GM19238 (cell line): ENCODE measurements around the gene PPFIBP1.
"Not testable (repeated sequence)": the region's sequence is repeated elsewhere in the genome, so short reads cannot be mapped to it uniquely, and the experiment has no call there.

Source experiments
- DNase-seq: peaks from one replicate; pipeline ENCODE4 v3.0.0; 2011; ENCODE audit warnings: low spot score; ENCODE audit not compliant: insufficient read length

Gene PPFIBP1

DNA sequence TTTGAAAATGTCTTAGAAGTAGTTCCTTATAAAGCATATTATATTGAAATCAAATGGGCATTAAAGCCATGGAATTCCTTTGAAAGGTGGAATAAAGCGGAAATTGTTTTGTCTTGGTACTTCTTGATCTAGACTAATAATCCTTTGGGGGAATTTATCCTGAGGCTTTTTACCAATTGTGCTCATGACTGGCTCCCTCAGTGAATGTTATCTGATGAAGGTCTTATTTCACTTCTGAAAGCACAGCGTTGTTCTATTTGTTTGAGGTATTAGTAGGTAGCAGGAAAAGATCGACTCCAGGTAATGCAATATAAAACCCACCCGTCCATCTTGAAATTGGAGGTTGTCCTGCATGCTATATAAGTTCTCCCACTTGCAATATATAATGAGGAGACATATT, 64.8 kb downstream of the PPFIBP1 start:
- no peak for DNase-seq

DNA sequence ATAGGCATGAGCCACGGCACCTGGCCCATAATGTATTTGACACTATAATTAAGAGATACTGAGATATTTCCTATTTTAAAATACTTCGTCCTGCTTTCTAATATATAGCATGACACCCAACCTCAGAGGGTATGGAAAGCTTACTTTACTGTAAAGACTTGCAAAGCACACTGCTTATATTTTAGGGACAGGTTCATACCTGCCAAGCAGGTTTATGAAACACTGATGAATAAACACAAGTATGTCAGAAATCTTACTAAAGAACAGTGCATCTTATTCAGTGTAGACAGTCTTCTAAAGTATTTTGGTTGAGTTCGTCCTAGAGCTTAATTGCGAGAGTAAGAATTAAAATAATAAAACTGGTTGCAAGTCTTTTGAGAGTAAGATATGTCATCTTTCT, 65.4 kb downstream of the PPFIBP1 start:
- no peak for DNase-seq

DNA sequence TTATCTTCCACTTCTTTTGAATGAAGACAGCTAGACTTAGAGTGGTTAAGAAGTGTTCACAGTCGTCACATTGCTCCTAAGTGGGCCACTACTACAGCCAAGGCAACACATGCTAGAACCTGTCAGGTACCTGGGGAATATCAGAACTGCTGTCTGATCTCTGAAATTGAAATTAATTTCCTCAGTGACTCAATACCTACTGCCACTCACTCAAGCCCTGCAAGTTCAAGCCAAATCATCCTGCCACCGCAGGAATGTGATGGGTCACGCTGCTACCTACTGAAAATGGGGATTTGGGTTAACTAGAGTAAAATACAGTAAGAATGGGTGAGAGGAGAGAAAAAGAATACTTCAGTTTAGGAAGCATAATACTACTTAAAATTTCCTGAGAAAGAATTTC, 67.7 kb downstream of the PPFIBP1 start:
- DNase-seq, result not testable (repeated sequence)

DNA sequence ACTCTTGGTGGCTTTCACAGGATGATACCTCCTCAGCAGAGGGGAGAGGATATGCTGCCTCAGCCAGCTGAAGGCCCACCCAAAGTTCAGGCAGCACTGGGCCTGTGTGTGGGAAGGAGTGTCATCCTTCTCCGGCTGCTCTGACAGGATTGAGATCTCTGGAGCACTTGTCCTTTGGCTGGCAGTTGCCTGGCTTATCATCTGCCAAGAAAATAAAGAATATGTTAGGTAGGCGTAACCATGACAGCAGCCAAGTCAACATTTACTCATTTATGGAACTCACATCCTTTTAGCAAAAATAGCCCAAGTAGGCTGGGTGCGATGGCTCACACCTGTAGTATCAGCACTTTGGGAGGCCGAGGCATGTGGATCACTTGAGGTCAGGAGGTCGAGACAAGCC, 68.5 kb downstream of the PPFIBP1 start:
- no peak for DNase-seq

GRCh38 chr12:27593266-27593665, 69.3 kb downstream of the PPFIBP1 start:
- no peak for DNase-seq

DNA sequence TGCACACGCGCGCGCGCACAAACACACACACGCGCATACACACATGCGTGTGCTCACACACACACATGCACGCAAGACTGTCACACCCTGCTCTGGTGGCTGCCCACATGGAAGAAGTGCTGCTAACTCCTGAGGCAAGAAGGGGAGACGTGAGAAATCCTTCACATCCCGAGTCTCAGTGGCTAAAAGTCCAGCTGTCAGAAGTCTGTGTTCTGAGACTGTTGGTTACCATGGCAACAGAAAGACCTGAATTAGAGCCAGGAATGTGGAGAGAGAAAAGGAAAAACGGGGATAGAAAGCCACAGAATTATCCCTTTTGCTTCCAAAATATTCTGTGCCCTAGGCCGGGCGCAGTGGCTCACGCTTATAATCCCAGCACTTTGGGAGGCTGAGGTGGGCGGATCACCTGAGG, 71.2 kb downstream of the PPFIBP1 start:
- DNase-seq, result no peak

- not testable (repeated sequence) for DNase-seq
Measured at GRCh38 chr12:27598866-27599265, 74.9 kb downstream of the PPFIBP1 start.

- DNase-seq, result not testable (repeated sequence)
Measured at GRCh38 chr12:27601056-27601828, 77.2 kb downstream of the PPFIBP1 start.

- no peak for DNase-seq
Measured at GRCh38 chr12:27602516-27602915, 78.5 kb downstream of the PPFIBP1 start.

GRCh38 chr12:27604431-27604830, 80.4 kb downstream of the PPFIBP1 start:
- DNase-seq, result no peak

DNA sequence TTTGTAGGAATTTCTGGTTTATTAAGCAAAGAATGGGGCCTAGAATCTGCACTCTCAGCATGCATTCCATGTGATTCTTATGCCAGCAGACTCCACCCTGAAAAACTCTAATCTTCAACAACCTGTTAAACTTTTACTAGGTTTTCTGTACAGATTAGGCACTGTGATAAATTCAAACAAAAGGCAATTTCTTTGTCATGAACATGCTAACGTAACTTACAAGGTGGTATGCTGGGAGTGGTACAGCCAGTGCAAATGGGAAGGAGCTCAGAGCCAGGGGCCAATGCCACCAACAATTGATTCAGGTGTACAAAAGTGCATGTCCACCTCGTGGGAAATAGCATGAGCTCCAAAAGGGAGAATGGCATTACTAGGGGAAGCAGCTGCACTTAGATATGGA, 83.0 kb downstream of the PPFIBP1 start:
- no peak for DNase-seq

GRCh38 chr12:27607591-27607990, 83.6 kb downstream of the PPFIBP1 start:
- no peak for DNase-seq

GRCh38 chr12:27608890-27609289, 84.9 kb downstream of the PPFIBP1 start:
- no peak for DNase-seq

DNA sequence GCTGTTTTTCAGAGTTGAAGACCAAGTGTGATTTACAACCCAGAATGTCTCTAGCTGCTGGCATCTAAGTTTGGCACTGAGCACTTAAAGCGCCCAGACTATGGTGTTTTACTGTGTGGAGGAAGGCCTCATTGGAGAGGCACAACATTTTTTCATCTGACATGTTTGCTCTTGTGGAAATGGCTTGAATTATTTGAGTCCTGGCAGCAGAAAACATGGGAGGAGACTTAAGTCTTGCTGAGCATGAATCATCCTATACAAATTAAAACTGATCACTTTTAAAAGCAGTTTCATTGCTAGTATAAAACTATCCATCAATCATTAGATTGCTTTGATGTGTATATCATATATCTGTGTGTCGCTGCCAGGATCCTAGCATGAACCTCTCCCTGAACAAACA, 86.4 kb downstream of the PPFIBP1 start:
- no peak for DNase-seq

DNA sequence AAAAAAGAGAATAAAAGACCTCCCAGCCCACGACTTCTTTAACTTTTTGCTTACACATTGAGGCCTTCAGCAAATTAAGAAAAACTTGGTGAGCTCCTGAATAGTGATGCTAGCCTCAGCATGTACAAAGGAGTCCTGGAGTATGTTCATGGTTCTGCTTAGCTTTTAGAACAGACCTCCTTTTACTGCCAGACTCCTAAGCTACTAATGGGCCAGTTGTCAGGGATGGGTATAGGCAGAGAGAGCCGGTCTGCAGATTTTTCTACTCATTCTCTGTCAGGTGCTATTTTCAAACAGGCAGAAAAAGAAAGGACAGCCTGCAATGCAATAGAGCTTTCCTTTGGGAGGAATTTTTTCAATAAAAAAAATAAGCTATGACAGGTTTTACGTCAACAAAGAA, 90.4 kb downstream of the PPFIBP1 start:
- no peak for DNase-seq

DNA sequence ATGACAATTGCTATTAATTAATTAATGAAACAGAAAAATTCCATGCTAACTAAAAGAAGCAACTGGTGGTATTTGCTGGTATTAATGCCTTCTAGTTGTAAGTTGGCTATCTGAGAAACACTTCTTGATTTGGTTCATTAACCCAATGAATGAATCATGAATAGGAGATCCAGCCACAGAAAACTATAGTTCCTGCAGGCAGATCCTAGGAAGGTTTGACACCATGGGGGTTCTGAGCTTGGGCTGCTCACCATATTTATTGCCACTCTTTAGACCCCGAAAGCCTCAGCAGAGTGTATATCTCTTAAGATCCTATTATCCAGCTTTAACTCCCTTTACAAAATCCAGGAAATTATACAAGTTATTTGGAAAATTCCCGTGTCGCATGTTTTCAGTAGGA, 90.9 kb downstream of the PPFIBP1 start:
- no peak for DNase-seq

DNA sequence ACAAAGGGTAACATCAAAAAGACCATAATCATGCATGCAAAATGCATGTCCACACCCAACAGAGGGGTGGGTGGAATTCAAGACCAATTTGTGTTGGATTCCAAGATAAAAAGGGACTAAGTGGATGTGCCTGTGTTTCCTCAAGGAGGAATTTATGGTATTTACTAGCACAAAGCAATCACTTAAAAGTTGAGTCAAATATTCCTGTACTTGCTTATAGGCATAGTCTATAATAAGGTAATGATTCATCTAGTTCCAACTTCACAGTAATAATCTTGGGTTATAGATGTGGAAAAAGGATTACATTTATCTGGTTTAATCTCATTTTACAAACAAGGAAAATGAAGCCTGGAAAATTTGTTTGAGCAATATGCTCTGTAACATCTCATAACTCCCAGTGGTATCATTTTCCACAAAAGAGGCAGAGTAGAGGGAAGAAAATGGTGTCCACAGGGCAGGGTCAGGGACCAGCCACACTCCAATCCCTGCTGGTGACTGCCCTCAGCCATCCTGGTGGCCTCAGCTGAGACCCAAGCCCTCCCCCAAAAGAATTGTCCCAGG, 91.4 kb downstream of the PPFIBP1 start:
- DNase-seq, result no peak

DNA sequence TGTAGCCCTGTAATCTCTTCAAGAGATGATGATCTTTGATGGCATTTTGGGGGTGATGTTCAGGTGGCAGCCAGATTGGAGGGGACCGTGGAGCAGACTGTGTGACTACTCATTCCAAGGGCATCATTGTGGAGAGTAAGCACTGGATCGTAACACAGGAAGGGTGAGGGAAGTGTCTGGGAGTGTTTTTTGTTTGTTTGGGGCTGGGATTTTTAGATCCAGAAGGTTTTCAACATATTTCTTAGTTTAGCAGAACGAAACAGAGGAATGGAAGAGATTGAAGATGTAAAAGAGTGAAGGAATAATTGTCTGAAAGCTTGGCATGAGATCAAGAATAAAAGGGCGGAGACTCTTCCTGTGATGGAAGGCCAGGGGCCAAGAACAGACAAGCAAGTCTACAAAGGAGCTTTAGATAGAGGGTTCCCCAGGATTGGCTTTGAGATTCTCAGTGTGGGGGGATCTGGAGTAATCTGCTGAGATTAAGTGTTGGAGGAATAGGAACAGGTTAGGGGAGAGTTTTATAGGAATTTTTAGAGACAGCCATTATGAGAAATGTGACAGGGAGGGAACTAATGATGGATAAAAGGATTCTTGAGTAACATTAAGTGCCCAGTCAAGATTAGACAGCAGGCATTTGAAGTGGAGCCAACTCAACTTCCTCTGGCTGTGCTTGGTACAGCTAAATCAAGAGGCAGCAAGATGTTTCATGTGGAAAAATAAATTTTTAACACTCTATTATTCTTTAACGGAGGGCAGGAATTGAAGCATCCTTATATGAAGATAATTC, 92.5 kb downstream of the PPFIBP1 start:
- DNase-seq, result no peak

DNA sequence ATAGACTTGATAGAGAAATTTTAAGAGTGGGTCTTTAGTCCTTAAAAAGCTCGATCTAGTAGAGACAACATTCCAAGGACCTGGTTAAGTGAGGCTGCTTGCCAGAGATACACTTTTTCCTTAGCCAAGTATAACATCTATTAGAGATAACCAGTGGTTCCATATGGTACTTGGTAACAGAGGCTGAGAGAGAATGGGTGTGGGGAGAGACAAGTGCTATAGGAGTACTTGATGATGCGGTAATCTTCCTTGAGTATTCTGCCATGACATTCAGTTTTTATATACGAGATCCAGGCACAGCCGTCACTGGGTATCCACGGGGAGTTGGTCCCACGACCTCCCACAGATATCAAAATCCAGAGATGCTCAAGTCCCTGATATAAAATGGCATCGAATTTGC, 94.8 kb downstream of the PPFIBP1 start:
- DNase-seq, result no peak

GRCh38 chr12:27619308-27619707, 95.3 kb downstream of the PPFIBP1 start:
- DNase-seq, result no peak

GRCh38 chr12:27620121-27620520, 96.1 kb downstream of the PPFIBP1 start:
- no peak for DNase-seq

GRCh38 chr12:27622436-27623195, 98.6 kb downstream of the PPFIBP1 start:
- DNase-seq, result no peak
